K562 (cell line): Measurements from ENCODE around the gene HIVEP3. TPM values are rescaled to one million over a fixed set of nuclear protein-coding genes. Genes with fewer than 3 reads are reported as not detected.

ENCODE experiments used
- ARID1B ChIP-seq: fragments of 450-650 bp; IDR thresholded peaks from 2 replicates; pipeline ENCODE4 v1.6.1; 2016; ENCODE audit warnings: antibody characterized with exemption, mild to moderate bottlenecking, inconsistent platforms
- ARNT ChIP-seq, 2 experiments: fragments of 450-650 bp; IDR thresholded peaks; 2 replicates each; pipeline ENCODE4 v1.6.1; 2016; ENCODE audit warnings: mild to moderate bottlenecking in 1 of 2
- BDP1 ChIP-seq: IDR thresholded peaks from 3 replicates; pipeline ENCODE4 v1.6.1; 2011; ENCODE audit not compliant: insufficient read length, insufficient read depth
- CBFA2T2 ChIP-seq: fragments of 450-650 bp; conservative IDR thresholded peaks from 2 replicates; pipeline ENCODE4 v1.6.1; 2017; ENCODE audit warnings: mild to moderate bottlenecking
- DPF2 ChIP-seq: fragments of 450-650 bp; IDR thresholded peaks from 2 replicates; pipeline ENCODE4 v1.6.1; 2016
- FIP1L1 ChIP-seq: fragments of 200-400 bp; formaldehyde crosslinking; IDR thresholded peaks from 2 replicates; pipeline ENCODE4 v1.6.1; 2018; ENCODE audit warnings: mild to moderate bottlenecking, low read depth, low read length; ENCODE audit not compliant: poor library complexity, severe bottlenecking
- FOS ChIP-seq: IDR thresholded peaks from 3 replicates; pipeline ENCODE4 v1.6.1; 2011; ENCODE audit not compliant: insufficient read length; ENCODE audit errors: extremely low read depth
- FOXA3 ChIP-seq, 2 experiments: fragments of 450-650 bp in 1 of 2; sonication (generic) in 1 of 2; formaldehyde crosslinking; IDR thresholded peaks in 1 of 2; conservative IDR thresholded peaks in 1 of 2; 2 replicates each; pipeline versions ENCODE4 v1.4.0 to v1.8.0; 2020 to 2022; ENCODE audit warnings: mild to moderate bottlenecking in 2 of 2, missing genetic modification reagents in 1 of 2
- HLTF ChIP-seq: fragments of 450-650 bp; IDR thresholded peaks from 2 replicates; pipeline ENCODE4 v1.6.1; 2016
- JUND ChIP-seq, 2 experiments: IDR thresholded peaks; 2 replicates in 1 of 2; 3 replicates in 1 of 2; pipeline ENCODE4 v1.6.1; 2011; ENCODE audit warnings: borderline replicate concordance in 2 of 2, low read depth in 2 of 2, low read length in 2 of 2, improper control_type of control experiment in 1 of 2, missing biosample characterization in 1 of 2, missing genetic modification characterization in 1 of 2, missing genetic modification reagents in 1 of 2
- PTRF ChIP-seq: fragments of 450-650 bp; IDR thresholded peaks from 2 replicates; pipeline ENCODE4 v1.6.1; 2016; ENCODE audit warnings: mild to moderate bottlenecking, missing genetic modification characterization, missing compliant biosample characterization
- RFX5 ChIP-seq: IDR thresholded peaks from 2 replicates; pipeline ENCODE4 v1.6.1; 2011; ENCODE audit warnings: low read depth, mild to moderate bottlenecking, improper control_type of control experiment, low read length
- SFPQ ChIP-seq: fragments of 200-400 bp; formaldehyde crosslinking; IDR thresholded peaks from 2 replicates; pipeline ENCODE4 v1.6.1; 2017; ENCODE audit warnings: mild to moderate bottlenecking, low read depth, low read length, moderate library complexity
- TOE1 ChIP-seq, 2 experiments: fragments of 450-650 bp in 1 of 2; sonication (generic) in 1 of 2; formaldehyde crosslinking in 1 of 2; IDR thresholded peaks; 2 replicates each; pipeline versions ENCODE4 v1.7.1 to v1.8.0; 2016 to 2022; ENCODE audit warnings: borderline replicate concordance in 2 of 2, mild to moderate bottlenecking in 2 of 2, antibody characterized with exemption in 1 of 2, inconsistent platforms in 1 of 2, low read depth in 1 of 2, missing genetic modification reagents in 1 of 2, moderate library complexity in 1 of 2
- TRIM24 ChIP-seq, 2 experiments: fragments of 450-650 bp; IDR thresholded peaks; 2 replicates each; pipeline ENCODE4 v1.6.1; 2016
- ZNF398 ChIP-seq: fragments of 250-450 bp; sonication (Bioruptor Pico); IDR thresholded peaks from 2 replicates; pipeline ENCODE4 v1.8.0; 2021; ENCODE audit warnings: moderate library complexity, mild to moderate bottlenecking, inconsistent platforms
- polyA plus RNA-seq, 8 experiments: library from polyadenylated mRNA; depleted of rRNA in 4 of 8; stranded (reverse) in 5 of 8; unstranded in 3 of 8; fragments of >200 nt; fragmentation: Nextera tagmentation in 2 of 8; fragmentation: Illumina TruSeq in 1 of 8; extraction: Ambion mirVana in 2 of 8; extraction: Trizol in 1 of 8; gene quantifications; 2 replicates each; pipeline versions ENCODE4 v1.2.1 to v1.2.3, GENCODE V29; 2011 to 2014; ENCODE audit warnings: inconsistent platforms in 1 of 8, missing spikeins in 1 of 8
- total RNA-seq, 7 experiments: library from RNA; depleted of rRNA in 6 of 7; stranded (reverse); fragments of >200 nt in 6 of 7; fragmentation: Illumina TruSeq in 2 of 7; extraction: Trizol in 2 of 7; gene quantifications; 2 replicates each; pipeline versions ENCODE4 v1.2.1 to v1.2.3, GENCODE V29; 2011 to 2021; ENCODE audit warnings: low replicate concordance in 1 of 7

Gene HIVEP3
- total and polyA plus RNA-seq, 9 of the 15 experiments (the other 6 are each of a cell fraction or from before 2014, with no cell fraction given): 0.09 to 0.58 (median 0.34) TPM; not detected in 1

GRCh38 chr1:41485605-41486004, 433.1 kb downstream of the HIVEP3 start (continued):
- TF ChIP-seq ARID1B (peak; percentile 55), DPF2 (peak; percentile 38; the same call in 1 of the 2 replicates), FOXA3 (CRISPR knock-in tag; conservative IDR thresholded peaks at IDR 0.05 in 1 of 2, IDR thresholded peaks at IDR 0.05 in 1 of 2) (no peak), PTRF (tag) (no peak), BDP1 (no peak), SFPQ (no peak), FOS (peak; percentile 10), TOE1 (IDR thresholded peaks at IDR 0.05; ENCODE audit: borderline replicate concordance) (peak; percentile 29; the same call in 1 of the 2 replicates), TOE1 (CRISPR knock-in tag; IDR thresholded peaks at IDR 0.05; ENCODE audit: borderline replicate concordance, low read depth) (no peak), FIP1L1 (no peak), ARNT (IDR thresholded peaks at IDR 0.05) (no peak), ZNF398 (CRISPR knock-in tag) (no peak), HLTF (no peak), CBFA2T2 (no peak), RFX5 (no peak), TRIM24 (IDR thresholded peaks at IDR 0.05) (0 out of 4 replicates have a peak, but pooled peaks of 1 of the 2 experiments have one; percentile 10), JUND (IDR thresholded peaks at IDR 0.05; ENCODE audit: borderline replicate concordance, low read depth, low read length) (peak; percentile 93), JUND (tag; IDR thresholded peaks at IDR 0.05; ENCODE audit: borderline replicate concordance, low read depth, low read length) (peak; percentile 92; the same call in 2 of the 3 replicates)
